Measurements from ENCODE around the gene CD247. TPM values are rescaled to one million over a fixed set of nuclear protein-coding genes. Genes with fewer than 3 reads are reported as not detected.

The CD247 gene
- total and polyA plus RNA-seq, 2 of the 4 experiments (the other 2 are of a cell fraction), result not detected

DNA sequence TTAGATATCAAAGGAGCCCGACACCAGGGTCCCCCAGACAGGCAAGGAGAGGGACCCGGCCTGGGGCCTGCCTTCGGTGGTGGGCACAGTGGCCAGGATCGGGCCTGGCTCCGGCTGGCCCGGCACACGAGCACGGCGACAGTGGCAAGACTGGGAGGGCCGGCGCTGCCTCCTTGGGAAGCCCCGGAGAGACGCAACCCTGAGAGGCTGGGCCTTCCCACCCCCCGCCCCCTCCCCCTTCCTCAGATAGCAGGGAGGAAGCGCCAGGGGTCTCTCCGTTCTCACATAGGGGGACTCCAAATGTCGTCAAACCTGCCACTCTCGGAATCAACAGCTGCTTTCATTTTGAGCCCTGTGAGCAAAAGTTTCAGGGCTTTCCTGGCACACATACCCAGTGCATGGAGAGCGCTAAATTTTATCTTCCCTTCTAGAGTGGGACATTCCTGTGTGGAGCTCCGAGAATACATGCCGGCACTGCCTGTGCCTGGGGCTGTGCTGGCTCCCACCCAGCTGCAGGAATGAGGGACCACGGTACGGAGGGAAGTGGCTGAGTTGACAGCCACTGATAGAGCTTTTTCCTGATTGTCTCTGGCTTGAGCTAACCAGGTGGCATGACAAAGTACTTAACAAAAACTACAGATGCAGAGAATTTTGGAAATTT lies 62.4 kb downstream of the CD247 start:
- ATAC-seq (ENCODE audit: low read depth) (peak; percentile 40), DNase-seq (no peak)
- no peak overlapping the region for H4K8ac ChIP-seq (ENCODE audit: low read depth in 2 of 2, low read length in 2 of 2)
- no TSS peak for BruUV-seq (replicated peaks)
- no peak overlapping the region for H2BK120ac ChIP-seq (ENCODE audit: low read depth, low read length)
- no peaks in the 10 kb centered on the region for H3K9me3 ChIP-seq (ENCODE audit: control insufficient read depth, insufficient read depth, low read length)
- no peak overlapping the region for H3K18ac ChIP-seq (ENCODE audit: low read depth, low read length)
- no peaks in the 10 kb centered on the region for H3K36me3 ChIP-seq (ENCODE audit: control insufficient read depth, insufficient read depth, low read length)
- ChIA-PET CTCF (interaction anchor here (1.1 kb wide), 1 partner anchor 17 kb away, joined by 3 read pairs; no protein-coding TSS in a partner anchor), POLR2A (ENCODE audit: unreplicated experiment) (no interaction called here)
- WGBS, 2 experiments (ENCODE audit: extremely low coverage in 2 of 2, insufficient read length in 1 of 2), result 10% methylated on average over 6 of the region's 23 CpGs; no CpG with 5 or more reads in 1 of the 2 experiments
- no peak overlapping the region for H2BK5ac ChIP-seq (ENCODE audit: low read depth, low read length, poor library complexity, severe bottlenecking)
- H3K4me1 ChIP-seq (ENCODE audit: control insufficient read depth, insufficient read depth, low read length), result no peaks in the 10 kb centered on the region
- peak overlapping the region; percentile 56 for H3K4me3 ChIP-seq (ENCODE audit: insufficient read depth, low read depth, low read length)
- in situ Hi-C loops (cut with MboI; ENCODE audit: low sequenced_read_pairs) (no loop called here), dilution Hi-C loops (cut with HindIII; ENCODE audit: low sequenced_read_pairs, unreplicated experiment) (no loop called here), intact Hi-C loops (cut with micrococcal nuclease) (loop anchor here (10.0 kb wide), 1 partner anchor 229 kb away; no protein-coding TSS in a partner anchor)
- H3K56ac ChIP-seq (ENCODE audit: extremely low read depth, insufficient read depth, low read length), result no peak overlapping the region
- no peaks in the 10 kb centered on the region for H3K79me1 ChIP-seq (ENCODE audit: low read depth in 1 of 2, low read length in 2 of 2)
- no peaks in the 10 kb centered on the region; the same call in 1 of the 2 replicates for H3K9me1 ChIP-seq (ENCODE audit: insufficient read depth, low read length)
- H2AK5ac ChIP-seq (ENCODE audit: low read depth, low read length), result no peak overlapping the region
- TF ChIP-seq MXI1 (IDR thresholded peaks at IDR 0.05; ENCODE audit: borderline replicate concordance, low read depth, low read length), result no peak
- no peak for TF ChIP-seq RFX5 (IDR thresholded peaks at IDR 0.05; ENCODE audit: low read depth, low read length)
- TF ChIP-seq NFE2L2 (IDR thresholded peaks at IDR 0.05; ENCODE audit: low read depth, low read length), result no peak
- no peak for TF ChIP-seq RCOR1 (IDR thresholded peaks at IDR 0.05; ENCODE audit: insufficient replicate concordance, low read length)
- no peak for TF ChIP-seq RAD21 (IDR thresholded peaks at IDR 0.05; ENCODE audit: low read length)
- TF ChIP-seq BHLHE40 (IDR thresholded peaks at IDR 0.05; ENCODE audit: low read depth, low read length), result no peak
- TF ChIP-seq, protein P1, sequence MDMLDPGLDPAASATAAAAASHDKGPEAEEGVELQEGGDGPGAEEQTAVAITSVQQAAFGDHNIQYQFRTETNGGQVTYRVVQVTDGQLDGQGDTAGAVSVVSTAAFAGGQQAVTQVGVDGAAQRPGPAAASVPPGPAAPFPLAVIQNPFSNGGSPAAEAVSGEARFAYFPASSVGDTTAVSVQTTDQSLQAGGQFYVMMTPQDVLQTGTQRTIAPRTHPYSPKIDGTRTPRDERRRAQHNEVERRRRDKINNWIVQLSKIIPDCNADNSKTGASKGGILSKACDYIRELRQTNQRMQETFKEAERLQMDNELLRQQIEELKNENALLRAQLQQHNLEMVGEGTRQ (IDR thresholded peaks at IDR 0.05; ENCODE audit: low read depth, low read length), result no peak
- no peak for TF ChIP-seq CEBPB (IDR thresholded peaks at IDR 0.05; ENCODE audit: low read depth, low read length)
- TF ChIP-seq POLR2A (IDR thresholded peaks at IDR 0.05; ENCODE audit: low read depth, low read length), result no peak
- no peak for TF ChIP-seq SMC3 (IDR thresholded peaks at IDR 0.05; ENCODE audit: low read depth, low read length)
- TF ChIP-seq, protein P2, sequence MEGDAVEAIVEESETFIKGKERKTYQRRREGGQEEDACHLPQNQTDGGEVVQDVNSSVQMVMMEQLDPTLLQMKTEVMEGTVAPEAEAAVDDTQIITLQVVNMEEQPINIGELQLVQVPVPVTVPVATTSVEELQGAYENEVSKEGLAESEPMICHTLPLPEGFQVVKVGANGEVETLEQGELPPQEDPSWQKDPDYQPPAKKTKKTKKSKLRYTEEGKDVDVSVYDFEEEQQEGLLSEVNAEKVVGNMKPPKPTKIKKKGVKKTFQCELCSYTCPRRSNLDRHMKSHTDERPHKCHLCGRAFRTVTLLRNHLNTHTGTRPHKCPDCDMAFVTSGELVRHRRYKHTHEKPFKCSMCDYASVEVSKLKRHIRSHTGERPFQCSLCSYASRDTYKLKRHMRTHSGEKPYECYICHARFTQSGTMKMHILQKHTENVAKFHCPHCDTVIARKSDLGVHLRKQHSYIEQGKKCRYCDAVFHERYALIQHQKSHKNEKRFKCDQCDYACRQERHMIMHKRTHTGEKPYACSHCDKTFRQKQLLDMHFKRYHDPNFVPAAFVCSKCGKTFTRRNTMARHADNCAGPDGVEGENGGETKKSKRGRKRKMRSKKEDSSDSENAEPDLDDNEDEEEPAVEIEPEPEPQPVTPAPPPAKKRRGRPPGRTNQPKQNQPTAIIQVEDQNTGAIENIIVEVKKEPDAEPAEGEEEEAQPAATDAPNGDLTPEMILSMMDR (conservative IDR thresholded peaks at IDR 0.05; ENCODE audit: low read depth, low read length), result no peak
- no peak for TF ChIP-seq CHD1 (IDR thresholded peaks at IDR 0.05; ENCODE audit: low read depth, low read length)
- no peak for TF ChIP-seq ELK1 (IDR thresholded peaks at IDR 0.05; ENCODE audit: borderline replicate concordance, low read depth, low read length)
- TF ChIP-seq MAFK (IDR thresholded peaks at IDR 0.05; ENCODE audit: low read depth, low read length), result no peak
- TF ChIP-seq FOS (IDR thresholded peaks at IDR 0.05; ENCODE audit: low read depth, low read length), result no peak
- peak overlapping the region; percentile 83 for H3K4me2 ChIP-seq (ENCODE audit: low read depth, low read length)
- H2AFZ ChIP-seq (replicated peaks; ENCODE audit: low read length, poor library complexity), result peak overlapping the region; percentile 83
- peaks cover 27% of the 10 kb centered on the region for H3K27me3 ChIP-seq (ENCODE audit: control insufficient read depth, insufficient read depth, low read length)
- H3K23ac ChIP-seq (ENCODE audit: low read depth, low read length), result 0 out of 2 replicates have a peak overlapping the region, but pooled peaks have one; percentile 24
- H4K5ac ChIP-seq (ENCODE audit: low read depth, low read length), result no peak overlapping the region
- no peak overlapping the region for H2BK15ac ChIP-seq (ENCODE audit: low read depth, low read length)
- H4K91ac ChIP-seq (ENCODE audit: insufficient read depth, low read depth, low read length), result no peak overlapping the region
- no peak overlapping the region for H3K4ac ChIP-seq (ENCODE audit: low read depth, low read length)
- H3K9ac ChIP-seq (ENCODE audit: low read depth, low read length), result no peak overlapping the region
- no peak overlapping the region for H3K27ac ChIP-seq (ENCODE audit: insufficient read depth, low read length)
- no peak overlapping the region for H2AK9ac ChIP-seq (replicated peaks; ENCODE audit: low read depth, low read length, poor library complexity)
- no peaks in the 10 kb centered on the region for H4K20me1 ChIP-seq (ENCODE audit: insufficient read depth, low read length)
- no peak overlapping the region for H3K14ac ChIP-seq (replicated peaks; ENCODE audit: low read depth, low read length)
- no peak overlapping the region for H2BK20ac ChIP-seq (ENCODE audit: low read depth, low read length)
